GM19099 (cell line): ENCODE results near the gene TRPM3.

Source experiments
- POLR2A ChIP-seq: IDR thresholded peaks from 3 replicates; pipeline ENCODE4 v1.6.1; 2011; ENCODE audit warnings: low read depth; ENCODE audit not compliant: insufficient read length; ENCODE audit errors: extremely low read depth

Gene TRPM3

DNA sequence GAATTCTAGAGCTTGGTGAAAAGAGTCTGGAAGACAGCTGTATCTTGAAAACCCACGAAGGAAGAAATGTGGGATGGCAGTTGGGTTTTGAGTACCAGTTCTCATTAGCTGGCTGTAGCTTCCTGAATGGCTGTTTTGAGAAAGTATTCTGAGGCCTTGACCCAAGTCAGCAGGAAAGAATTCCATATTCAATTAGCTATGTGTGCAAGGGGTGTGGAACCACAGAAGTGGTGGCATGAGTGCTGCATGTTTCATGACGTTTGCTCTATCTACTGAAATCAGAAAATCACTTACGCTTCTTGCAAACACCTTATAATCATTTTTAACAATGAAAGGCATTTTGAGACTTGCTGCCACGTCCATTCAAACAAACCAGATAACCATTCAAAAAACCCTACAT is 69.1 kb downstream of the TRPM3 start:
- no peak for TF ChIP-seq POLR2A

DNA sequence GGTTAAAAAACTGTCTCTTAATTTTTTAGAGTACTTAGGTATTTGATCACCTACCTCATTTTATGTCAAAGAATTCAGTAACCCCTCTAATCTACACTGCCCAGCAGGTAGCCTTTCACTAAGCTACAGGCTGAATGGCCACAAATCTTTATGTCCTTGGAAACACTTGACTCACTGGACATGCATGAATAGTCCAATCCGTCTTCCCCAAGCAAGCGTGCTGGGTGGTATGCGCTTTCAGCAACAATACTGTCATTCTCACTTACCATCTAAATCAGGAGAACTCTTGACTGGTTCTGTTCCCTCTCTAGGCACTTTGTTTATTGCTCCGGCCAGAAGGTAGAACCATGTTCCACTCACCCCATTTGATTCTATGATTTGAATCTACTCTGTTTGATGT is 73.1 kb downstream of the TRPM3 start:
- TF ChIP-seq POLR2A = no peak

DNA sequence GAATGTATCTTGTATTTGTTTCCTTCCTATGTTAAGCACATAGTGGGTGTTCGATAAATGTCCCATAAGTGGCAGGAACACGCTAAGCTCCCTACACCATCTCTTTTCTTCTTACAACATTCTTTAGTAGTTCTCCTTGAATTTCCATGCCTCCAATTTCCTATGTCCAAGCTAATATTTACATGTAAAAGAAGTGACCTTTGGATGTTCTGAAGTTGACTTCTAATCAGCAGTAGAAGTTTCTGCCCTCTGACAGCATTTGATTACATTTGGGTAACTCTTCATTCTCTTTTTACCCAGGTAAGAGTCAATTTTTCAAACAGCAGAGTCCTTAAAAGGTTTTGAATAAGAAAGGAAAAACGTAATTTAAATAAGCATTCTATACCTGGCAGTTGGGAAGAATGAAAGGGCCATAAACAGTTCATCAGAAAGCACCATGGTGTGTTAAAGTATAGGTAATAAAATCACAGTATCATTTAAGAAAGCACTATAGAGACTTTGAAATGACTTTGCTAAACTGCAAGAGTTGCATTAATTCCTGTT is 78.9 kb downstream of the TRPM3 start:
- no peak for TF ChIP-seq POLR2A

DNA sequence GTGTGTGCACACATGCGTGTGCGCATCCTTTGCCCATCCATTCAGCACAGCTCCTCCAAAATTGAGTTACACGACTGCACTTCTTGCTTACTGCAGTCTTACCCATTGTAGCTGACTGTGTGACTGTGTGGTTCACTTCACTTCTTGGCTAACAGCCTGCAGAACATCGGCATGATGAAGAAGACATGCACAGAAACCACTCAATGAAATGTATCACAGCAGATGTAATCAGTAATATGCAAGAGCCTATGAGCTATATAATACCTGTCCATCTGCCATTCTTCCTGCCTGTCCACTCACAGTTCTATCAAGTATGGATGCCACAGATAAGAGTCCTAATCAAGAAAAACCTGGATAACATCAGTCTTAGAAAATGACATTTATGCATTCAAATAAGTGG is 83.9 kb downstream of the TRPM3 start:
- TF ChIP-seq POLR2A = no peak

DNA sequence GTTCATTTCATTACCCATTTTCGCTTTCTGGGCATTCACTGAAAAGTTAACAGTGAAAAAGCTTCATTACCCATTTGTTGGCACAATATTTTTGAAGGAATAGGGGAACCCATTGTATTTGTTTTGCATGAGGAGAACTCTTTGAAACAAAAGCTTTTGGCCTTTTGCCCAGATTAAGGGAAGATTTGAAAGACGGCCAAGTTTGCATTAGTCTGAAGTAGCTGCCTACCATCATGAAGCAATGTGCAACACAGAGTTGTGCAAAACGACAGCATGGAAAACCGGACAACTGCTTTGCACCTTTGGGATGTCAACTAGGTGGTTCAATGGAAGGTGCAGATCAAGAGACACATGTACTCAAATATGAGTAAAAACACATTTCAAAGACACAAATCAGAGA is 84.9 kb downstream of the TRPM3 start:
- no peak for TF ChIP-seq POLR2A

DNA sequence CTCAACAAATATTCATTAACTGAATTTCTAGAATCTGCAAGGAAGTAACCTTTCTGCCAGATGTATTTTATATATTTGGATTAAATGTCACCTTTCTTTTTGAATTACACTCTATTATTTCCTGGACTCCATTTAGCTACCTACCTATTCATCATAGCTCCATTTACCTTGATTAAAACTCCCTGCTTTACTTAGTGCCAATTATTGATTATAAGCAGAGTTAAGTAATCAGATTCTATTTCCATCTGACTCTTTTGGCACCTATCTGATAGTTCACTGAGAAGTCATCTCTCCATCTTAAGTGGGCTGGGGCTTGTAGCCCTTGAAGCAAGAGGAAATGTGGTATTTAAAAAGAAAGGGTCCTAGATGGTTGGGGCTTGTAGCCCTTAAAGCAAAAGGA is 88.6 kb downstream of the TRPM3 start:
- no peak for TF ChIP-seq POLR2A

DNA sequence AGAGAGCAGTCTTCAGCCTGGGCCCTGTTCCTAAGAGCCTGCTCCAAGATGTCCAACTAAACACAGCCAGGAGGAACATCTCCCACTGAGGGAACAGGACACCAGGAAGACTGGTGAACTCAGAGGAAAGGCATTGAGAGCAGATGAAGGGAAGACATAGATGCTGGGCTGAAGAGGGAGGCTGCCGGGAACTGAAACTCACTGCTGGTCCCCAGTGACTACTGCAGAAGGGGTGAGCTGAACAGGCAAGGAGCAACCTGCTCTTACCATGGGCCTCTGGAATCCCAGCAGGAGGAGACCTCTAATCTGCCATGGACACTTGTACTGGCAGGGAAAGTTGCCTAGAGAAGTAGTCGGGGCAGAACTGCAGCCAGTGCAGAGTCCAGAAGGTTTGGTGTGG is 95.7 kb downstream of the TRPM3 start:
- TF ChIP-seq POLR2A = no peak

DNA sequence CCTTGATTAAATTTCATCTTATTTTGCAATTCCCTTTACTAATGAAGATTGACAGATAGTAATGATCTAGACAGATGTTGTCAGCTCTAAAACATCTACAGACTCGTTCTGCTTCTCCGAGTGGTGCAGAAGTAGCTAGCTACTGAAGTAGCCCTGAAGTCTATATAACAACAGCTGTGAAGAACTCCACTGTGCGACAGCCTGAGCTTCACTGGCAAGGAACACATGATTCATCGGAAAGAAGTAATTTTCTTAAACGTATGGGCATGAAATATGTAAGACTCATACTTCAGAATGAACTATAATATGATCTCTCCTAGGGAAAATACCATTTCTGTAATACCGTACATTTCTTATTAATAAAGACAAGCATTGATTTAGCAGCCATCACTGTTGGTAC is 96.2 kb downstream of the TRPM3 start:
- TF ChIP-seq POLR2A = no peak

DNA sequence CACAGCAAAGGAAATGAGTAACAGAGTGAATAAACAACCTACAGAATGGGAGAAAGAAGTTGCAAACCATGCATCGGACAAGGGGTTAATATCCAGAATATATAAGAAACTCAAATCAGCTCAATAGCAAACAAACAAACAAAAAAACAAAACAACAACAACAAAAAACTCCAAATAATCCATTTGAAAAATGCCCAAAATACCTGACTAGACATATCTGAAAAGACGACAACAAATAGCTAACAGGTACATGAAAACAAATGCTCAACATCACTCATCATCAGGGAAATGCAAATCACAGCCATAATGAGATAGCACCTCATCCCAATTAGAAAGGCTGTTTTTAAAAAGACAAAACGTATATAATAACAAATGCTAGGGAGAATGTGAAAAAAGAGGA is 111.2 kb downstream of the TRPM3 start:
- TF ChIP-seq POLR2A = no peak

DNA sequence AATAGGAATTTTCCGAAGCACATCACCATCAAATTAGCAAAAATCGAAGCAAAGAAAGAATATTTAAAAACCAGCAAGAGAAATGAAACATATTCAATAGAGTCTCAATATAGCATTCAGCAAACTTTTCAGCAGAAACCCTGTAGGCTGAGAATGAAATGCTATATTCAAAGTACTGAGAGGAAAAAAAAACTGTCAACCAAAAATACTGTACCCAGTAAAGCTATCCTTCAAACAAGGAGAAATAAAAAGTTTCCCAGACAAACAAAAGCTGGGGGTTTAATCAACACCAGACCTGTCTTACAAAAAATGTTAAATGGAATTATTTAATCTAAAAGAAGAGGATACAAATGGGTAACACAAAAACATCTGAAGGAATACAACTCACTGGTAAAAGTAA is 116.0 kb downstream of the TRPM3 start:
- TF ChIP-seq POLR2A = no peak

DNA sequence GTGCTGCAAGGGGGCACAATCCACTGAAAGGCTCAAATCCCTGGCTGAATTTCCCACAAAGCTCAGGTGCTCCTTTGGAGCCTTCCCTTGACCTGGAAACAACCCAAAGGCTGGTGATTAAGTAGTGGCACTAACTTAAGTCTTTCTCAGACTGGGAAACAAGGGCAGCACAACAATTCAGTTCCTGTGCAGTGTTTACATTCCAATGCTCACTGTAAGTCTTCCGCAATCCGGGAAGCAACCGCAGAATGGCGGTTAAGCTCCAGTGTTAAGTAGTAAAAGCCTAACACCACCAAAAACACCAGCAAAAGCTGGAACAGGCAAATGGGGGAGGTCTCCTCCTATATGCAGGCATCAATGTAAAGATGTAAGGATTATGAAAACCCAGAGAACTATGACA is 117.2 kb downstream of the TRPM3 start:
- TF ChIP-seq POLR2A = no peak

DNA sequence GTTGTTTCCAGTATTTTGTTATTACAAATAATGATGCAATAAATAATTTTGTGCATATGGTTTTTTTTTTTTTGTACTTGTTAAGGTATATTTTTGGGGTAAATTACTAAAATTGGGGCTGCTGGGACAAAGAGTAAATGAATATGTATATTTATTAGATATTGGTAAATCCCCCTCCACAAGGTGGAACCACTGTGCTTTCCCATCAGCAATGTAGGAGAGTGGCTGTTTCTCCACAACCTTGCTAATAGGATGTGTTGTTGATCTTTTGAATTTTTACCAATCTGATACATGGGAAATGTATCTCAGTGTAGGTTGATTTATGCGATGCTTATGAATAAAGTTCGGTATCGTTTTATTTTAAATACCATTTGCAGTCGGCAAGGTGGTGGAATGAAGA is 118.1 kb downstream of the TRPM3 start:
- TF ChIP-seq POLR2A = no peak

DNA sequence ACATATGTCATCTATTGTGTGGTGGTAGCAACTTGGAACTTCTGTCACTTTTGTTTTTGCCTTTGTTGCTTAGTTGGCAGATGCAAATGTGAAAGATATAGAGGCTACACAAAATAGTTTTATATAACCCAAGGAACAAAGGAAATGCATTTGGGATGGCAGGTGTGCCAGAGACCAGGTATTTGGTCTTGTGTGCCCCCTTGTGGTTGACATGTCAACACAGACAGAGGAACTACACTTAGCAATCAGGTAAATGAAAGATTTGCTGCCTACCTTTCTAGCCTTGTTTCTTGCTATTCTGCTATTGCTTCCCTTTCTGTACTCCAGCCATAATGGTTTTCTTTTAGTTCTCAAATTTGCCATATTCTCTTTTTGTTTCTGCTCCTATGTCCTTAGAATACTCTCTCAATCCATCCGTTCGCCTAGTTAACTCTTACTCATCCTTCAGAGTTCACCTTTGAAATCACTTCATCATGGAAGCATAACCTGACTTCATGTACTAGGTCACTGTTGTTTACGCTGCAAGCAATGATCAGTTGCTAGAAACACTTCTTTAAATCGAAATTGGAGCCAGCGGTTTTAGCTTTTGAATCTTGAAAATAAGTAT is 119.5 kb downstream of the TRPM3 start:
- TF ChIP-seq POLR2A = no peak

DNA sequence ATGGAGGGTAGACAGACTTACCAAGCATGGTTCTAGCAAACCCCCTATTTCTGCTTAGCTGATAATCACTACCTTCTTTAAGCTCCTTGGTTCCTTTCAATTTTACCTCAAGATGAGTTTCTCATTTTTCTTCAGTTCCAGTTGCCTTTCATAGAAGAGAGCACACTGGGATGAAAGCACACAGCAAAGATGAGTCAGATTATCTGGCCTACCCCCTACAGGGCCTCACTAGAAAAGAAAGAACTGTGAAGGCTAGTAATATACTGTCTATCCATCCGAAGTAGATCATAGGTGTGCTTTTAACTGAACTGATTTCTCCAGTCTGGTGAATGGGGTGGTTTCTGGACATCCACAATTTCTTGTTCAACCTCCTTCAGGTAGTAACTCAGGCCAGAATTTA is 122.5 kb downstream of the TRPM3 start:
- TF ChIP-seq POLR2A = no peak

DNA sequence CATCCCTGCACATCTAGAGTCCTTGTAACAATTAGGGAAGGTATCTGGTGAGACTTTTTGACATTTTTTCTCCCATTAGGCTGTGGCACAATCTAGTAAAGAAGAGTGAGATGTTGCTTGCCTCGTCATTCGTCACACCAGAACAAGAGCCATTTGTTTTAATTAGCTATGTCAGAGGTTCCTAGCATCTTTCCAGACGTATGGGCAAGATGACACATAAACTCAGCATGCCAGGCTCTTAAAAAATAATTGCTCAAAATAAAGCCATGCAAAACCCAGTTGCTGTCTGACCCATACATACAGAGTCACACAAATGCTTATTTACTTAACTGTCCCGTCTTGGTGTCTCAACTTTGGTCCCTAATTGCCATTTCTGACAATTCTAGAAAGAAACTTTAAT is 125.9 kb downstream of the TRPM3 start:
- TF ChIP-seq POLR2A = no peak

DNA sequence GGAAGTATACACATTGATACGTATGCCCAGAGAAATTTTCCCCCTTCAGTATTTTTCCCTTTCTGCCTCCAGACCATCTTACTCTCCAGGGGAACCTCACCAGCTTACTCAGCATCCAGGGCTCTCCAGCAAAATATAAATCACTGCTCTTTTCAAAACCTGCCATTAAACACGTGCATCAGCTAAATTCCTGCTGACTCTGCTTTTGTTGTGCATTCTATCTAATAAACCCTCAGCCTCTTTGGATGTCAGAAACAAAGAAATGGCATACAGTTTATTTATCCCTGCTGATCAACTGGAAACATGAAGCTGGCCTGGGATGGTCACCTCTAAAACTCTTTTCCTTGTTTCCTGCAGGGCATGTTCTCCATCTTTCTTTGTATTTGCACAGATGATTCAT is 126.8 kb downstream of the TRPM3 start:
- no peak for TF ChIP-seq POLR2A

DNA sequence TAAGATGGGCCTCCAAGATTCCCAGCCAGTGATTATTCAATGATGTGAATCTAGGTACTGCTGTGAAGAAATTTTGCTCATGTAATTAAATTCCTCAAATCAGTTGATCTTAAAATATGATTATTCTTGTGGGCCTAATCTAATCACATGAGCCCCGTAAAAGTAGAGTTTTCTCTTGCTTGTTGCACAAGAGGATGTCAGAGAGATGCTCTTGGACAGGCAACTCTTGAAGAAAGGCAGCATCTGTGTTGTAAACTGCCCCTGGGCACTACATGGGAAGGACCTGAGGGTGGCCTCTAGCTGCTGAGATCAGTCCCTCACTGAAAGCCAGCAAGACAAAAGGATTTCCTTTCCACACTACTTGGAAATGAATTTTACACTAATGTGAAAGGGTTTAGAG is 132.9 kb downstream of the TRPM3 start:
- no peak for TF ChIP-seq POLR2A

DNA sequence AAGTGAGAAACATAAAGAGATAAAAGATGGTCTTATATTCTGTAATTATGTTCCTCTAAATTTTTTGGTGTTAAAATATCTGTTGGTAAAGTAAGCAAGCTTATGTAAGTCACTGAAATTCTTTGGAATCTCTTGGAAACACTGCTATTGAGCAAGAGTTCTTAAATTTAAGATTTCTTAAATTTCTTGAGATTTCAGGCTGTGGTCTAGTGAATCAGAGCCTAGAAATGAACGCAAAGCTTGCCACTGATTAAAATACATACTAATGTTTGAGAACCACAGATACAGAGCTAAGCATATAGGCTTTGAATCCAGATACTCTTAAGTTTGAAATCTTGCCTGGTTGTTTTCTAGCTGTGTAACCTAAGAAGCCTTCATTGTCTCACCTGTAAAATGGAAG is 133.4 kb downstream of the TRPM3 start:
- TF ChIP-seq POLR2A = no peak

DNA sequence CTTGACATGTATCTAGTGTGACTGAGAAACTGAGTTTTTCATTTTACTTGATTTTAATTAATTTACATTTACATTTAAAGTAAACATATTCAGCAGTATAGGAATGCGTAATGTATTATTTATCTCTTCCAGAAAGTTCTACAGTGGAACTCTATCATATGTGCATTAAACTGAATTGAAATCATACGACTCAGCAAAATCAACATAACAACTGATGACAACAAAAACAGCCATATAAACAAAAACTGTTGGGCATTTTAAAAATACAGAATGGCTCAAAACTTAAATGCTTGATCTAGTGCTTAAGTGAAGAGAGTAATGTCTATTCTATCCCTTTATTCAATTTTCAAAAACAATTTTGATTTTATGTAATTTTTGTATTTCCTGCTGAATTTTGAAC is 134.4 kb downstream of the TRPM3 start:
- no peak for TF ChIP-seq POLR2A
